ENCODE data around the gene TUT4.

TUT4 gene

GRCh38 chr1:52439976-52440375 is 112.9 kb downstream of the TUT4 start:
- TF ChIP-seq EZH2 (IDR thresholded peaks at IDR 0.05; ENCODE audit: borderline replicate concordance, low read length) (no peak), CTCF (IDR thresholded peaks at IDR 0.05; ENCODE audit: low read length) (no peak)
- no peak overlapping the region for H3K4me2 ChIP-seq (ENCODE audit: low read length)

GRCh38 chr1:52436817-52437216 is 116.1 kb downstream of the TUT4 start:
- Histone ChIP-seq H3K27me3 (ENCODE audit: insufficient read depth, low read length) (no peaks in the 10 kb centered on the region), H3K9me2 (ENCODE audit: low read depth, low read length) (no peaks in the 10 kb centered on the region), H3K27ac (ENCODE audit: low read depth, low read length, poor library complexity, severe bottlenecking) (no peak overlapping the region), H3F3A (ENCODE audit: insufficient read depth, low read length) (no peaks in the 10 kb centered on the region), H3K9me3 (ENCODE audit: low read length) (no peaks in the 10 kb centered on the region), H4K20me1 (ENCODE audit: insufficient read depth, low read length) (no peaks in the 10 kb centered on the region), H3K36me3 (ENCODE audit: insufficient read depth, low read length) (peaks cover 54% of the 10 kb centered on the region; the same call in 1 of the 2 replicates), H3K4me1 (ENCODE audit: insufficient read depth, low read length, severe bottlenecking) (no peaks in the 10 kb centered on the region), H3K4me3 (ENCODE audit: low read depth, low read length, poor library complexity, severe bottlenecking) (no peak overlapping the region), H3K79me2 (ENCODE audit: insufficient read depth, low read length) (no peaks in the 10 kb centered on the region), H3K4me2 (ENCODE audit: low read length) (no peak overlapping the region), H2AFZ (ENCODE audit: low read length) (no peak overlapping the region), H3K9ac (ENCODE audit: low read length) (no peak overlapping the region)
- TF ChIP-seq CTCF (IDR thresholded peaks at IDR 0.05; ENCODE audit: low read length) (no peak), EZH2 (IDR thresholded peaks at IDR 0.05; ENCODE audit: borderline replicate concordance, low read length) (no peak)

More at GRCh38 chr1:52439976-52440375, 112.9 kb downstream of the TUT4 start:
- no peaks in the 10 kb centered on the region for H3K9me3 ChIP-seq (ENCODE audit: low read length)
- H4K20me1 ChIP-seq (ENCODE audit: insufficient read depth, low read length): no peaks in the 10 kb centered on the region
- H3K4me3 ChIP-seq (ENCODE audit: low read depth, low read length, poor library complexity, severe bottlenecking): no peak overlapping the region
- H3F3A ChIP-seq (ENCODE audit: insufficient read depth, low read length): no peaks in the 10 kb centered on the region
- H3K4me1 ChIP-seq (ENCODE audit: insufficient read depth, low read length, severe bottlenecking): no peaks in the 10 kb centered on the region
- H3K9me2 ChIP-seq (ENCODE audit: low read depth, low read length): no peaks in the 10 kb centered on the region
- H3K36me3 ChIP-seq (ENCODE audit: insufficient read depth, low read length): peaks cover 45% of the 10 kb centered on the region; the same call in 1 of the 2 replicates
- H3K79me2 ChIP-seq (ENCODE audit: insufficient read depth, low read length): no peaks in the 10 kb centered on the region
- no peak overlapping the region for H3K27ac ChIP-seq (ENCODE audit: low read depth, low read length, poor library complexity, severe bottlenecking)
- no peaks in the 10 kb centered on the region for H3K27me3 ChIP-seq (ENCODE audit: insufficient read depth, low read length)
- H2AFZ ChIP-seq (ENCODE audit: low read length): no peak overlapping the region
- no peak overlapping the region for H3K9ac ChIP-seq (ENCODE audit: low read length)

DNA sequence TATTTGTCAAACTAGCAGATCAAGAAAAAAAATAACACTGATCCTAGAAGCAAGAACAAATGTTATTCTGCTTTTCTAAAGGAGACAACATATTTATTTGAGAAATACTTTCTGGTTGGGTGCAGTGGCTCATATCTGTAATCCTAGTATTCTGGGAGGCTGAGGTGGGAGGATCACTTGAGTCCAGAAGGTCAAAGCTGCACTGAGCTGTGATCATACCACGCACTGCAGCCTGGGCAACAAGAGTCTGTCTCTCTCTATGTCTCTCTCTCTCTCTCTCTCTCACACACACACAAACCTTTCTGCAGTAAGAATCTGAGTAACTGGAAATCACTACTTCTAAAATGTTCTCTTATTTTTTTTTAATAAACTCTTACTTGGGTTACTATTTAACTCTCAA is 117.2 kb downstream of the TUT4 start:
- H3K36me3 ChIP-seq (ENCODE audit: insufficient read depth, low read length): peaks cover 60% of the 10 kb centered on the region
- TF ChIP-seq EZH2 (IDR thresholded peaks at IDR 0.05; ENCODE audit: borderline replicate concordance, low read length) (no peak), CTCF (IDR thresholded peaks at IDR 0.05; ENCODE audit: low read length) (no peak)
- no peaks in the 10 kb centered on the region for H4K20me1 ChIP-seq (ENCODE audit: insufficient read depth, low read length)
- no peak overlapping the region for H3K4me3 ChIP-seq (ENCODE audit: low read depth, low read length, poor library complexity, severe bottlenecking)
- H3K27ac ChIP-seq (ENCODE audit: low read depth, low read length, poor library complexity, severe bottlenecking): no peak overlapping the region
- H3K79me2 ChIP-seq (ENCODE audit: insufficient read depth, low read length): no peaks in the 10 kb centered on the region
- H3K9me2 ChIP-seq (ENCODE audit: low read depth, low read length): no peaks in the 10 kb centered on the region
- no peak overlapping the region for H2AFZ ChIP-seq (ENCODE audit: low read length)
- no peak overlapping the region for H3K4me2 ChIP-seq (ENCODE audit: low read length)
- H3K9ac ChIP-seq (ENCODE audit: low read length): no peak overlapping the region
- no peaks in the 10 kb centered on the region for H3K9me3 ChIP-seq (ENCODE audit: low read length)
- no peaks in the 10 kb centered on the region for H3K27me3 ChIP-seq (ENCODE audit: insufficient read depth, low read length)
- H3F3A ChIP-seq (ENCODE audit: insufficient read depth, low read length): no peaks in the 10 kb centered on the region
- H3K4me1 ChIP-seq (ENCODE audit: insufficient read depth, low read length, severe bottlenecking): no peaks in the 10 kb centered on the region
